ENCODE measurements around the gene MYO7B.
"Not testable (repeated sequence)": the region's sequence is repeated elsewhere in the genome, so short reads cannot be mapped to it uniquely, and the experiment has no call there.

Gene MYO7B

GRCh38 chr2:127528487-127528886 is 7.0 kb upstream of the MYO7B start:
- TF ChIP-seq, protein P1, sequence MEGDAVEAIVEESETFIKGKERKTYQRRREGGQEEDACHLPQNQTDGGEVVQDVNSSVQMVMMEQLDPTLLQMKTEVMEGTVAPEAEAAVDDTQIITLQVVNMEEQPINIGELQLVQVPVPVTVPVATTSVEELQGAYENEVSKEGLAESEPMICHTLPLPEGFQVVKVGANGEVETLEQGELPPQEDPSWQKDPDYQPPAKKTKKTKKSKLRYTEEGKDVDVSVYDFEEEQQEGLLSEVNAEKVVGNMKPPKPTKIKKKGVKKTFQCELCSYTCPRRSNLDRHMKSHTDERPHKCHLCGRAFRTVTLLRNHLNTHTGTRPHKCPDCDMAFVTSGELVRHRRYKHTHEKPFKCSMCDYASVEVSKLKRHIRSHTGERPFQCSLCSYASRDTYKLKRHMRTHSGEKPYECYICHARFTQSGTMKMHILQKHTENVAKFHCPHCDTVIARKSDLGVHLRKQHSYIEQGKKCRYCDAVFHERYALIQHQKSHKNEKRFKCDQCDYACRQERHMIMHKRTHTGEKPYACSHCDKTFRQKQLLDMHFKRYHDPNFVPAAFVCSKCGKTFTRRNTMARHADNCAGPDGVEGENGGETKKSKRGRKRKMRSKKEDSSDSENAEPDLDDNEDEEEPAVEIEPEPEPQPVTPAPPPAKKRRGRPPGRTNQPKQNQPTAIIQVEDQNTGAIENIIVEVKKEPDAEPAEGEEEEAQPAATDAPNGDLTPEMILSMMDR (conservative IDR thresholded peaks at IDR 0.05; ENCODE audit: low read depth, low read length), result no peak
- H3K4me3 ChIP-seq (ENCODE audit: low read depth, low read length), result no peak overlapping the region
- DNase-seq (ENCODE audit: low read depth), result no peak

DNA sequence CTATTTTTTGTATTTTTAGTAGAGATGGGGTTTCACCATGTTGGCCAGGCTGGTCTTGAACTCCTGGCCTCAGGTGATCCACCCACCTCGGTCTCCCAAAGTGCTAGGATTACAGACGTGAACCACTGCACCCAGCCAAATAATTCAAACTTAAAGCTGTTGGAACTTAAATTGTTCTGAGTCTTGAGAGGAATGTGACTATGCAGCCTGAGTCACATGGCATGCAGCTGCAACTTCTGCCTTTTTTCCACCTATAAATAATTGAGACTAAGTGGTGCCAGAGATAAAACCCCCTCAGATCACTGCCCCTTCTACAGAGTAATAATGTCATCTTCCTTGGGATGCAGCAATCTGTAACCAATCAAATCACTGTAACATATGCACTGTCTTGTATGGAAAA is 6.1 kb upstream of the MYO7B start:
- DNase-seq (ENCODE audit: low read depth), result not testable (repeated sequence)

GRCh38 chr2:127530245-127531140 is 5.0 kb upstream of the MYO7B start:
- TF ChIP-seq, protein P1 (conservative IDR thresholded peaks at IDR 0.05; ENCODE audit: low read depth, low read length), result no peak
- DNase-seq (ENCODE audit: low read depth), result no peak
- no peak overlapping the region for H3K4me3 ChIP-seq (ENCODE audit: low read depth, low read length)

More for the DNA sequence above, 6.1 kb upstream of the MYO7B start:
- H3K4me3 ChIP-seq (ENCODE audit: low read depth, low read length), result not testable (repeated sequence)

- TF ChIP-seq, protein P1 (conservative IDR thresholded peaks at IDR 0.05; ENCODE audit: low read depth, low read length), result no peak
- no peak for DNase-seq (ENCODE audit: low read depth)
- H3K4me3 ChIP-seq (ENCODE audit: low read depth, low read length), result no peak overlapping the region
These were observed 4.2 kb upstream of the MYO7B start for GRCh38 chr2:127531221-127531648.

DNA sequence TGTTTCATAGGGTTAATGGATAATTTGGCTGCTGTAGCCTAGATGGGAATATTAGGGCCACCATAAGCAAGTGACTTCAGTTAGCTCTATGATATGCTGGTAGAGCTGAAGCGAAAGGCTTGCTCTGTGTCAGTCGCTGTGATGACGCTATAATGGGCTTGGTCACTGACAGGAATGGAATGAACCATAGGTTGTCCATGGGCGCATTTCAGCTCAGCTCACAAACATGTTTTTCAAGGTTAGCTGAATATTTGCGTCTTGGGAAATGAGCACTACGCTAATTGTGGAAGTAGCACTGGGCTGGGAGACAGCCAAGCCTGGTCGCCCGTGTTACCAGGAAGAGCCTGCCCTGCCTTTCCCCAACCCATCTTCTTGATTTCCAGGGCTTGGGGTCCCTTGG is 3.2 kb upstream of the MYO7B start:
- no peak for DNase-seq (ENCODE audit: low read depth)
- TF ChIP-seq, protein P1 (conservative IDR thresholded peaks at IDR 0.05; ENCODE audit: low read depth, low read length), result no peak
- no peak overlapping the region for H3K4me3 ChIP-seq (ENCODE audit: low read depth, low read length)

- TF ChIP-seq, protein P1 (conservative IDR thresholded peaks at IDR 0.05; ENCODE audit: low read depth, low read length), result no peak
- no peak for DNase-seq (ENCODE audit: low read depth)
These were observed 435 bp downstream of the MYO7B start for GRCh38 chr2:127535918-127536317.

GRCh38 chr2:127536707-127537541 is 1.4 kb downstream of the MYO7B start:
- H3K4me3 ChIP-seq (ENCODE audit: low read depth, low read length), result no peak overlapping the region
- TF ChIP-seq, protein P1 (conservative IDR thresholded peaks at IDR 0.05; ENCODE audit: low read depth, low read length), result no peak
- no peak for DNase-seq (ENCODE audit: low read depth)

More at GRCh38 chr2:127535918-127536317, 435 bp downstream of the MYO7B start:
- no peak overlapping the region for H3K4me3 ChIP-seq (ENCODE audit: low read depth, low read length)

All from choroid plexus epithelial cell (primary cell).